Endothelial cell (in vitro differentiated cells): ENCODE measurements around the gene RTL1. TPM values are rescaled to one million over a fixed set of nuclear protein-coding genes. Genes with fewer than 3 reads are reported as not detected.

ENCODE experiments used
- DNase-seq: peaks from one replicate; pipeline ENCODE4 v3.0.0; 2021; ENCODE audit warnings: low spot score
- H3K27ac Mint-ChIP-seq: one replicate; pipeline ENCODE4 v1.8.0; 2021; ENCODE audit warnings: mixed read lengths, inconsistent platforms; ENCODE audit not compliant: unreplicated experiment
- H3K27me3 Mint-ChIP-seq: one replicate; pipeline ENCODE4 v1.8.0; 2021; ENCODE audit warnings: mild to moderate bottlenecking, moderate library complexity, mixed read lengths, inconsistent platforms; ENCODE audit not compliant: unreplicated experiment
- H3K36me3 Mint-ChIP-seq: one replicate; pipeline ENCODE4 v1.8.0; 2021; ENCODE audit warnings: mild to moderate bottlenecking, low read depth, mixed read lengths, inconsistent platforms; ENCODE audit not compliant: unreplicated experiment
- H3K4me1 Mint-ChIP-seq: one replicate; pipeline ENCODE4 v1.8.0; 2021; ENCODE audit warnings: mild to moderate bottlenecking, mixed read lengths, inconsistent platforms; ENCODE audit not compliant: unreplicated experiment
- H3K4me3 Mint-ChIP-seq: one replicate; pipeline ENCODE4 v1.8.0; 2021; ENCODE audit warnings: mild to moderate bottlenecking, mixed read lengths, inconsistent platforms; ENCODE audit not compliant: unreplicated experiment
- H3K9me3 Mint-ChIP-seq: one replicate; pipeline ENCODE4 v1.8.0; 2021; ENCODE audit warnings: mixed read lengths, inconsistent platforms; ENCODE audit not compliant: unreplicated experiment
- CTCF ChIP-seq: fragments of 200-600 bp; sonication (generic); IDR thresholded peaks from one replicate; pipeline ENCODE4 v1.5.0; 2021; ENCODE audit warnings: antibody characterized with exemption; ENCODE audit not compliant: unreplicated experiment
- total RNA-seq: library from RNA; stranded (reverse); fragmentation: NEBNext Ultra II Directional; extraction: Animal tissue kit (Norgen Biotek cat#: 25700); gene quantifications from one replicate; pipeline ENCODE4 v1.2.1, GENCODE V29; 2021; ENCODE audit not compliant: unreplicated experiment

The RTL1 gene
- total RNA-seq, 1 donor from 2014 or later = 0.18 TPM

DNA sequence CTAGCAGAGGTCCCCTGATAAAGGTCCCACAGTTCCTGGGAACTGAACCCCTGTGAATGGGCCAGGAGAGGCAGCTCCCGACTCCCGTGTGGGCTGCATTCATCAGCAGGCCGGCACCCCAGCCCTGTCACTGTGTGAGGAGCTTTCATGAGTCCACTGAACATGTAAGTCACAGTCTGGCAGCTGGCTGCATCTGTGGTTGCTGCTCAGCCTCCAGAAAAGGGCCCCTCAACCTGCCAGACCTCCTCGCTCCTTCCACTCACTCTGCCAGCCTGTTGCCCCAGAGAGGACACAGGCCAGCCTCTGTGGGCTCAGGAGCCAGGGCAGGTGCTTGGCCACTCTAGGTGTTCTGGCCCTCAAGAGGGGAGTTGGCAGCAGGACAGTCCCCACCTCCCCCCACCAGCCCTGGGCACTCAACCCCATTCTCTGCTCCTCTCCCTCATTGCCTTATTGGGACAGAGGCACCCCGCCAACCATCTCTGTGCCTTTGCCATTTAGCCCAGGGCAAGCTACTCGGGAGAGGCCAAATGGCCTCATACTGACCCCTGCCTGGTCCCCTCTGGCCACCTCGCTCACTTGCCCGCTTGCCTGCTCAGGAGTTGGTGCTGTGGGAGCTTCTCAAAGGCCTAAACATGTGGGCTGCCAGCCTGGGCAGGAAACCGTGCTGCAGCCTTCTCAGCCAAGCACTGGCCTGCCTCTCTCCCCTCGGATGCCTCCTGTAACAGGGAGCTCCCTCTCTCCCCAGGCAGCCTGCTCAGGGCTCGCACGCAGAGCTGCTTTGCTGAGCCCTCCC lies 1.9 kb downstream of the RTL1 start:
- H3K4me1 Mint-ChIP-seq = peaks cover 16% of the 10 kb centered on the region

DNA sequence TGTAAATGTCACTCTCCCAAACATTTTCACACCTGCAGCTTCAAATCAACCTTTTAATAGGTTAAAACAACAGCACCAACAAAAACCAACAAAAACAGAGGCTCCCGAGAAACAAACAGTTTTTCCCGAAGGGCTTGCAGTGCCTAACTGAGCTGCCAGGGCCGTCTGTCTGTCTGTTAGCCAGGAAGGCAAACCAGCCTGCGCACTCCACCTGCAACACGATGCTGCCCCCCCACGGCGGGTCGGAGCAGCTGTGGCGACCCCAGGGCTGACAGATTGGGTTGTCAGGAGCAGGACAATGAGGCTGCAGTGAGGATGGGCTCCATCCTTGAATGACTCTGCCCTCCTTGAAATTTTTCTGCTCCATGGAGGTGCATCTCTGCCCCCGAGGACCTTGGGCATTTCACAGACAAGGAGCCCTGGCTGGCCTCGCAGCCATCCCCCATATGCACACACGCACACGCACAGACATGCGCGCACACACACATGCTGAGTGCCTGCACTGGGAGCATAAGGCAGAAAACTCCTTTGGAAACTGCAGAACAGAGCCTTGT lies 2.6 kb downstream of the RTL1 start:
- Mint-ChIP-seq H3K4me3 (peak overlapping the region; percentile 75), H3K4me1 (peaks cover 16% of the 10 kb centered on the region), H3K36me3 (no peaks in the 10 kb centered on the region), H3K27ac (no peak overlapping the region), H3K27me3 (peaks cover 5% of the 10 kb centered on the region), H3K9me3 (no peaks in the 10 kb centered on the region)
- DNase-seq = peak; percentile 84
- TF ChIP-seq CTCF = peak; percentile 48

More for the DNA sequence above, 1.9 kb downstream of the RTL1 start:
- peaks cover 5% of the 10 kb centered on the region for H3K27me3 Mint-ChIP-seq
- TF ChIP-seq CTCF = no peak
- H3K4me3 Mint-ChIP-seq = no peak overlapping the region
- no peaks in the 10 kb centered on the region for H3K36me3 Mint-ChIP-seq
- no peak overlapping the region for H3K27ac Mint-ChIP-seq
- H3K9me3 Mint-ChIP-seq = no peaks in the 10 kb centered on the region
- DNase-seq = no peak

DNA sequence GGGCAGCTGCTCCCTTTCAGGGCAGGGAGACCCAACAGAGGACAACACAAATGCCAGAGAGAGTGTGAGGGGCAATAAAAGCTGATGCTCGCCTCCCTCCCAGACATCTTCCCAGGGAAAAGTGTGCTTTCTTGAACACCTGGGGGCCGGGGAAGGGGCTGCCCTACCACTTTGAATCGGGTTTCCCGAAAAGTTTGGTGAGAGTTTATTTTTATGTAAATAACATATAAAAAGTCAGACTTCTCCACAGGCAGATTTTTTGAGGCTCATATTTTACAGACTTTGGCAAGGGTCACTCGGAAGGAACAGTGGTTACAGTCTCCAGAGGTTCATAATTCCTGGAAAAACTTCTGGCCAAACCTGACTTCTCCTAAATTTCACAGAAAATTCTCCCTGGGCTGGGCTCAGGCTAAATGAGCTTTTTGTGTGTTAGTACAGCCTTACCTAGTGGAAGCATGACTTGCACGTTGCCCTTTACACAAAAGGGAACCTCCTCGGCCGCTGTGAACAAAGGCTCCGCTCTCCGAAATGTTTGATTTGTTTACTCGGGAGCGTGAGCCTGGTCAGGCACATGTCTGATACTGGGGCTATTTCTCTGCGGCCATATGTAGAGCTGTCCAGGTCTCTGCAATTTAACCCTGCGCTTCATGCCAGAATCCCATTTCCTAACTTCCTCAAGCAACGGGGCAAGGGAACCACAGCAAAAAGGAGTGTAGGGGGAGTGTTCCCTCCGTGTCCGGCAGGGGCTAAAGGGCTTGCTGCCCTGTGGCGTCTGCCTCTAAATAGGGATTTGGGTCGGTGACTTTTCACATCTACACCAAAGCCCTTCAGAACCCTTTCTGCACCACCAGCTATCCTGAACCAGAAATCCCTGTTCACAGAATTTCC lies 3.4 kb downstream of the RTL1 start:
- Mint-ChIP-seq H3K27ac (no peak overlapping the region), H3K4me3 (peak overlapping the region; percentile 75), H3K9me3 (no peaks in the 10 kb centered on the region), H3K4me1 (peaks cover 12% of the 10 kb centered on the region), H3K36me3 (no peaks in the 10 kb centered on the region), H3K27me3 (peaks cover 2% of the 10 kb centered on the region)
- peak; percentile 50 for DNase-seq
- TF ChIP-seq CTCF = peak; percentile 59

GRCh38 chr14:100898935-100899883 lies 4.3 kb downstream of the RTL1 start:
- no peak for TF ChIP-seq CTCF
- Mint-ChIP-seq H3K9me3 (no peaks in the 10 kb centered on the region), H3K27ac (no peak overlapping the region), H3K4me1 (peaks cover 12% of the 10 kb centered on the region), H3K36me3 (no peaks in the 10 kb centered on the region), H3K4me3 (no peak overlapping the region), H3K27me3 (peaks cover 2% of the 10 kb centered on the region)
- no peak for DNase-seq
